ENCODE results near the gene LRP1B.

GRCh38 chr2:141280037-141280436 lies 850.8 kb downstream of the LRP1B start:
- TF ChIP-seq, protein P1, sequence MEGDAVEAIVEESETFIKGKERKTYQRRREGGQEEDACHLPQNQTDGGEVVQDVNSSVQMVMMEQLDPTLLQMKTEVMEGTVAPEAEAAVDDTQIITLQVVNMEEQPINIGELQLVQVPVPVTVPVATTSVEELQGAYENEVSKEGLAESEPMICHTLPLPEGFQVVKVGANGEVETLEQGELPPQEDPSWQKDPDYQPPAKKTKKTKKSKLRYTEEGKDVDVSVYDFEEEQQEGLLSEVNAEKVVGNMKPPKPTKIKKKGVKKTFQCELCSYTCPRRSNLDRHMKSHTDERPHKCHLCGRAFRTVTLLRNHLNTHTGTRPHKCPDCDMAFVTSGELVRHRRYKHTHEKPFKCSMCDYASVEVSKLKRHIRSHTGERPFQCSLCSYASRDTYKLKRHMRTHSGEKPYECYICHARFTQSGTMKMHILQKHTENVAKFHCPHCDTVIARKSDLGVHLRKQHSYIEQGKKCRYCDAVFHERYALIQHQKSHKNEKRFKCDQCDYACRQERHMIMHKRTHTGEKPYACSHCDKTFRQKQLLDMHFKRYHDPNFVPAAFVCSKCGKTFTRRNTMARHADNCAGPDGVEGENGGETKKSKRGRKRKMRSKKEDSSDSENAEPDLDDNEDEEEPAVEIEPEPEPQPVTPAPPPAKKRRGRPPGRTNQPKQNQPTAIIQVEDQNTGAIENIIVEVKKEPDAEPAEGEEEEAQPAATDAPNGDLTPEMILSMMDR (conservative IDR thresholded peaks at IDR 0.05 in 1 of 2, IDR thresholded peaks at IDR 0.05 in 1 of 2; ENCODE audit: low read depth in 1 of 2, low read length in 2 of 2) = no peak
- no peak for TF ChIP-seq EZH2 (IDR thresholded peaks at IDR 0.05; ENCODE audit: low read length, missing control alignments)

Data from fibroblast of lung (primary cell).